GM12892 (cell line): Measurements from ENCODE around the gene POPDC2.
"Not testable (repeated sequence)": the region's sequence is repeated elsewhere in the genome, so short reads cannot be mapped to it uniquely, and the experiment has no call there.

Experiments used
- DNase-seq: peaks from one replicate; pipeline ENCODE4 v3.0.0; 2011; ENCODE audit not compliant: insufficient read length
- FAIRE-seq: peaks from 2 replicates; lab custom pipeline; 2011; peaks lifted over from hg19 to GRCh38; lab: Jason Lieb, UNC
- POLR2A ChIP-seq: IDR thresholded peaks from 2 replicates; pipeline ENCODE4 v1.6.1; 2011; ENCODE audit warnings: low read depth, low read length, control low read depth
- POLR2AphosphoS5 ChIP-seq: IDR thresholded peaks from 2 replicates; pipeline ENCODE4 v1.6.1; 2011; ENCODE audit warnings: low read depth, low read length, control low read depth
- TAF1 ChIP-seq: IDR thresholded peaks from 2 replicates; pipeline ENCODE4 v1.6.1; 2011; ENCODE audit warnings: low read depth, mild to moderate bottlenecking, control low read depth, low read length, borderline replicate concordance

POPDC2 gene

DNA sequence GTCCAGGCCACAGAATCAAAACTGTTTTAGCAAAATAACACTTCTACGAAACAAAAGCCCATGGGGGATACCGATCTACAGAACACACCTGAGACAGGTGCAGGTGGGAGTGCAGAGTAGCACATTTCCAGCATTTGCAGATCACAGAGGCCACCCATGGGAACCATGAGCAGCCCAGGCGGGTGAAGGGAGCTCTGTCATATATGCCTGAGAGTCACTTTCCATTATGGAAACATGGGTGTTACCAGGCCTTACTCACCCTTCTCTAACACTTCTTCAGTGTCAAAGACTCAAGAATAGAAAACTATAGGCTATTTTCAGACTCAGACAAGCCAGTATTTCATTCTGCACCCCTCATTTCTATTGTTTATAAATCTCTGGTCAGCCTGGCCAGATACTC is 59.2 kb downstream of the POPDC2 start:
- DNase-seq, result no peak
- TF ChIP-seq TAF1 (no peak), POLR2AphosphoS5 (no peak), POLR2A (no peak)
- no peak for FAIRE-seq

DNA sequence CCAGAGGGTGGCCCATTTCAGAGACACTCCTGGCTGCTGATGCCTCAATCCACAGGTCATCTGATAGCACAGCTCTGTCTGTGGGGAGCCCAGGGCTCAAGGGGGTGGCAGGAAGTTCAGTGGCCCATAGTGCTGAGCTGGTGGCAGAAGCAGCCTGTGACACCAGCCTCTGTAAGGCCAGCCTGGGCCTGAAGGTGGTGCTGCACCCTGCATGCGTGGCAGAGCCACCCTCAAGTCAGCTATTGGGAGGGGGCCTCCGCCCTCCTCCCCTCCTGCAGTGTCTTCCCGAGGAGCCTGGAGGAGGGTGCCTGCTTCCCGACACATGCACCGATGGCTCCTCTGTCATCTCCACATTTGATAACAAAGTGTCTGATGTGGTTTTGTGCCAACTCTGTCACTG is 59.7 kb downstream of the POPDC2 start:
- TF ChIP-seq TAF1 (no peak), POLR2A (peak; percentile 30; the same call in 1 of the 2 replicates), POLR2AphosphoS5 (peak; percentile 65)
- FAIRE-seq (peak; percentile 88), DNase-seq (peak; percentile 42)

- FAIRE-seq (peak; percentile 62), DNase-seq (no peak)
- TF ChIP-seq POLR2AphosphoS5 (no peak), TAF1 (no peak)
Observed at GRCh38 chr3:119599558-119600174, 60.7 kb downstream of the POPDC2 start.

DNA sequence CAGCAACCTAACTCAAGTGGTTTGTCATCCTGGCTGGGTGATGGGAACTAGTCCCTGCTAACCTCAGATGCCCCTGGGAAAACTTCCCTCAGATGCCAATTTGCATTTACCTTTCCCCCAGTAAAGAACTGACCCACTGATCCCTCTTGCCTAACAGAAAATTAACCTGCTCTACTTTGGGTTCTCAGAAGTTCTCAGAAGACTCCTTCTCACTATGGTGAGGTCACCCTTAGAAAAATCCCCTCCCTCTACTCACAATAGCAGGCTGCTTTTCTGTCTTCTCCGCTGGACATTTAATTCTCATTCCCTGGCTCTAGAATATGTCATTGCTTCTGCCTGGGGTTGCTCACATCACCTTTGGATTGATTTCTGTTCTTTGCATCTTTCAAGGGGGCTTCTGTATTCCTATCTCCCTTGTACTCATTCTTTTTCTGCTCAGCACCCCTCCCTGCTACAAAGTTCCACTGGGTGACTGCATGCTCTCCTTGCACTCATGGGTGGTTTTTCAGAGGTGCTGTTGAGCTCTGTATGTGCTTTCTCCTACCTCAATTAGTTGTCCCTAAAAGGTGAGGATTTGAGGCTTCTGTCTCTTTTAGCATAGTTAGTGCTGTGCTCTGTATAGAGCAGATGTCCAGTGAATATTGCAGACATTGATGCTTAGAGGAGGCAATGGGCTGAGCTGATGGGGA is 61.8 kb downstream of the POPDC2 start:
- no peak for DNase-seq
- TF ChIP-seq TAF1, result peak; percentile 15; the same call in 1 of the 2 replicates
- 0 out of 2 replicates have a peak, but pooled peaks have one; percentile 17 for TF ChIP-seq POLR2A
- TF ChIP-seq POLR2AphosphoS5, result no peak
- FAIRE-seq, result peak; percentile 92

- no peak for DNase-seq
- no peak for TF ChIP-seq TAF1
- TF ChIP-seq POLR2A, result 0 out of 2 replicates have a peak, but pooled peaks have one; percentile 17
- TF ChIP-seq POLR2AphosphoS5, result peak; percentile 28
- FAIRE-seq, result peak; percentile 48
Observed at GRCh38 chr3:119597548-119598288, 62.7 kb downstream of the POPDC2 start, which contains the start of gene PLA1A. Gene PLA1A, plus strand, starts transcription at chr3:119597885. Its CDS starts 29 bp downstream, at chr3:119597914.

DNA sequence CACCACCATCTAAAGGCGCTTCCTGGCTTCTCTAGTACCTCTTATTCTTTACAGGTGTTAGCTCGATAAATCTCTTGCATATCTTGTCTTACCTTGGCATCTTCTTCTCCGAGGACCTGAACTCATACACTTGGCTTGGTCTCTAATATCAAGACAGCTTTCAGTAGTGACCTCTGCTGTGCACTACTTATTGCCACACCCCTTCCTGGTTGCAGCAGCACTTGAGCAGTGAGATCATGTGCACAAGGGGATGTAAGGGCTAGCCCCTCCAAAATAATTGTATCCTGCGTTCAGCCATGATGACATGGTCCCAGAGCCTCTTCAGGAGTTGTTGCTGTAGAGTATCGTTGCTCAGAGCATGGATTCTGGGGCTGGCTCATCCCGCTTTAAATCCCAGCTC is 64.0 kb downstream of the POPDC2 start:
- TF ChIP-seq POLR2AphosphoS5 (no peak), TAF1 (no peak), POLR2A (no peak)
- DNase-seq, result no peak
- FAIRE-seq, result peak; percentile 80

DNA sequence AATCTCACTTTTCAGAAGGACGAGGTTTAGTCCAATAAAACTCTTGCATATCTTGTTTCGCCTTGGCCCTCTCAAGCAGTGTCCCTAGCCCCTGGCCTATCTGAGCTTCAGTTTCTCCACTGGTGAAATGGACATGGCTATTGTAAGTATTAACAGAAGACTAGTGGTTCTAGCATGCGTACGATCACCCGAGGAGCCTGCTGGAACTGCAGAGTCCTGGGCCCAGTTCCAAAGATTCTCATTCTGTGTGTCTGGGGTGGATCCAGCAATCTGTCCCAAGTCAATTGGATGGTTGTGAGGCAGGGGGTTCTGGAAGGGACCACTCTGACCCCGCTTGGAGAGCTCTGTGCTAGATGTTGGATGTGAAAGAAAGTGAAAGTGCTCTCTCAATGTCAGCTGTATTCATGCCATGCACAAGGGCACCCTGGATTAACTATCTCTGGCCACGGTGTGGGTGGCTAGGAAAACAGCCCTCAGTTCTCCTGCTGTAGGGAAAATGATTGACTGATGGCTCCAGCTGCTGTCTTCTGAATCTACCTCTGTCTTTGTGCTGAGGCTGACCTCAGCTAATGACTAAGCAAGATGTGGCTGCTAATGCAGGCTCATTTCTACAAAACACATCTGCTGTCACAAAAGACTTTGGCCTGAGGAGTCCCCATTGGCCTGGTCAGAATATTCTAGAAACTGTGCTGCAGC is 64.6 kb downstream of the POPDC2 start:
- DNase-seq, result no peak
- TF ChIP-seq TAF1 (no peak), POLR2A (no peak), POLR2AphosphoS5 (no peak)
- peak; percentile 80 for FAIRE-seq

DNA sequence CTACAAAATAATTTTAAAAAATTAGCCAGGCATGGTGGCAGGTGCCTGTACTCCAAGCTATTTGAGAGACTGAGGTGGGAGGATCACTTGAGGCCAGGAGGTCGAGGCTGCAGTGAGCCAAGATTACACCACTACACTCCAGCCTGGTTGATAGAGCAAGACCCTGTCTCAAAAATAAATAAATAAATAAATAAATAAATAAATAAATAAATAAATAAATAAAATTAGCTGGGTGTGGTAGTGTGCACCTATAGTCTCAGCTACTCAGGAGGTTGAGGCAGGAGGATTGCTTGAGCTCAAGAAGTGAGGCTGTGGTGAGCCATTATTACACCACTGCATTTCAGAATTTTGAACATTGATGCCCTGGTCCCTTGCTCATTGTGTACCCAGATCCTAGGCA is 65.5 kb downstream of the POPDC2 start:
- not testable (repeated sequence) for FAIRE-seq

DNA sequence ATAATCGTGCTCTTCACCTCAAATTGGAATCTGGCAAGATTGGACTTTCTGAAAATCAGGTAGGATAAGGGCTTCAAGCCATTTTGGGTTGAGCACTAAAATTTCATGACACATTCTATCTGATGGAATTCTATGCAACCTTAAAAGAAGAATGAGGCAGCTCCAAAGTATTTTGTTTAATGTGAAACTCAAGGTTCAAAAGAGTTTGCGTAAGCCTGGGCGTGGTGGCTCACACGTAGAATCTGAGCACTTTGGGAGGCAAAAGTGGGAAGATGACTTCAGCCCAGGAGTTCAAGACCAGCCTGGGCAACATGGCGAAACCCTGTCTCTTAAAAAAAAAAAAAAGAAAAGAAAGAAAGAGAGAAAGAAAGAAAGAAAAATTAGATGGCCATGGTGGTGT is 66.3 kb downstream of the POPDC2 start:
- no peak for TF ChIP-seq TAF1
- TF ChIP-seq POLR2AphosphoS5, result no peak
- TF ChIP-seq POLR2A, result no peak
- DNase-seq (no peak), FAIRE-seq (no peak)

More for the DNA sequence above, 65.5 kb downstream of the POPDC2 start:
- not testable (repeated sequence) for DNase-seq

DNA sequence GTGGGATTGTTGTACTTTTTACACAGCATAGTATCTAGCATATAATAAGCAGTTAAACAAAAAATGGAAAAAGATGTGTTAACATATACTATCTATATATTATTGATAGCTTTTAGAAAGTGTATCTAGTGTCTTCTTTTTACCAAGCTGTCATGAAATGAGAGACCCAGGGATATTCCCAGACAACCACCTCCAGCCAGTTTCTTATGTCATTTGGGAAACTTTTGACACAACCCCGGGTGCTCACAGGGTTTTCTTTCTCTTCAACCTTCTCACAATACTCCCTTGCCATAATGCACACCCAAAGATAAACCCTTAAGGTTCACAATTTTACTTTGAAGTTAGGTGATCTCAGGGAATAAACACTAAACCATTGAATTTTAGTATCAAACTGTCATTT is 67.5 kb downstream of the POPDC2 start:
- DNase-seq (no peak), FAIRE-seq (no peak)
- no peak for TF ChIP-seq POLR2AphosphoS5
